ENCODE results near the gene CDH4. TPM values are rescaled to one million over a fixed set of nuclear protein-coding genes. Genes with fewer than 3 reads are reported as not detected.
A peak's percentile ranks its signal among the peaks of the same experiment; 100 is the strongest.
"Not testable (repeated sequence)": the region's sequence is repeated elsewhere in the genome, so short reads cannot be mapped to it uniquely, and the experiment has no call there.

CDH4 gene
- total RNA-seq, 1 donor from 2014 or later = 2.2 TPM

GRCh38 chr20:61438285-61438684 lies 186.2 kb downstream of the CDH4 start:
- ATAC-seq = no peak
- intact Hi-C loops (cut with DNase I) = no loop called here

GRCh38 chr20:61439251-61439650 lies 187.2 kb downstream of the CDH4 start:
- DNase-seq (ENCODE audit: low spot score) (peak; percentile 38), ATAC-seq (no peak)
- intact Hi-C loops (cut with DNase I) = no loop called here

More at GRCh38 chr20:61438285-61438684, 186.2 kb downstream of the CDH4 start:
- no peak for DNase-seq (ENCODE audit: low spot score)

- no peak for ATAC-seq
- no peak for DNase-seq (ENCODE audit: low spot score)
- intact Hi-C loops (cut with DNase I) = no loop called here
Measured at GRCh38 chr20:61440548-61441055, 188.5 kb downstream of the CDH4 start.

- DNase-seq (ENCODE audit: low spot score) (no peak), ATAC-seq (no peak)
- intact Hi-C loops (cut with DNase I) = no loop called here
Measured at GRCh38 chr20:61441537-61441936, 189.5 kb downstream of the CDH4 start.

- DNase-seq (ENCODE audit: low spot score) = no peak
Measured at GRCh38 chr20:61442075-61442670, 190.1 kb downstream of the CDH4 start.

GRCh38 chr20:61442718-61443117 lies 190.7 kb downstream of the CDH4 start:
- DNase-seq (ENCODE audit: low spot score) (no peak), ATAC-seq (no peak)
- intact Hi-C loops (cut with DNase I) = no loop called here

More at GRCh38 chr20:61442075-61442670, 190.1 kb downstream of the CDH4 start:
- intact Hi-C loops (cut with DNase I) = no loop called here
- no peak for ATAC-seq

- ATAC-seq (no peak), DNase-seq (ENCODE audit: low spot score) (no peak)
- intact Hi-C loops (cut with DNase I) = no loop called here
Measured at GRCh38 chr20:61443443-61444126, 191.5 kb downstream of the CDH4 start.

- ATAC-seq (no peak), DNase-seq (ENCODE audit: low spot score) (no peak)
- intact Hi-C loops (cut with DNase I) = no loop called here
Measured at GRCh38 chr20:61444637-61445036, 192.6 kb downstream of the CDH4 start.

GRCh38 chr20:61445138-61445537 lies 193.1 kb downstream of the CDH4 start:
- ATAC-seq = no peak
- intact Hi-C loops (cut with DNase I) = no loop called here
- no peak for DNase-seq (ENCODE audit: low spot score)

- intact Hi-C loops (cut with DNase I) = no loop called here
- DNase-seq (ENCODE audit: low spot score) (no peak), ATAC-seq (no peak)
Measured at GRCh38 chr20:61445741-61446140, 193.7 kb downstream of the CDH4 start.

- intact Hi-C loops (cut with DNase I) = no loop called here
- ATAC-seq (no peak), DNase-seq (ENCODE audit: low spot score) (no peak)
Measured at GRCh38 chr20:61447952-61448351, 195.9 kb downstream of the CDH4 start.

- no peak for DNase-seq (ENCODE audit: low spot score)
- intact Hi-C loops (cut with DNase I) = no loop called here
- no peak for ATAC-seq
Measured at GRCh38 chr20:61448386-61448785, 196.3 kb downstream of the CDH4 start.

- intact Hi-C loops (cut with DNase I) = no loop called here
- ATAC-seq (no peak), DNase-seq (ENCODE audit: low spot score) (no peak)
Measured at GRCh38 chr20:61449057-61449609, 197.1 kb downstream of the CDH4 start.

- intact Hi-C loops (cut with DNase I) = no loop called here
- DNase-seq (ENCODE audit: low spot score) = no peak
- no peak for ATAC-seq
Measured at GRCh38 chr20:61449916-61450315, 197.9 kb downstream of the CDH4 start.

GRCh38 chr20:61450549-61450948 lies 198.5 kb downstream of the CDH4 start:
- ATAC-seq (no peak), DNase-seq (ENCODE audit: low spot score) (no peak)
- intact Hi-C loops (cut with DNase I) = no loop called here

- intact Hi-C loops (cut with DNase I) = no loop called here
- no peak for DNase-seq (ENCODE audit: low spot score)
Measured at GRCh38 chr20:61451009-61451408, 198.9 kb downstream of the CDH4 start.

GRCh38 chr20:61451953-61452352 lies 199.9 kb downstream of the CDH4 start:
- DNase-seq (ENCODE audit: low spot score) (no peak), ATAC-seq (no peak)
- intact Hi-C loops (cut with DNase I) = no loop called here

More at GRCh38 chr20:61451009-61451408, 198.9 kb downstream of the CDH4 start:
- no peak for ATAC-seq

GRCh38 chr20:61453219-61453618 lies 201.2 kb downstream of the CDH4 start:
- ATAC-seq (no peak), DNase-seq (ENCODE audit: low spot score) (no peak)
- intact Hi-C loops (cut with DNase I) = no loop called here

GRCh38 chr20:61453623-61454022 lies 201.6 kb downstream of the CDH4 start:
- DNase-seq (ENCODE audit: low spot score); ATAC-seq; intact Hi-C loops (cut with DNase I): not testable (repeated sequence)

- ATAC-seq (no peak), DNase-seq (ENCODE audit: low spot score) (no peak)
- intact Hi-C loops (cut with DNase I) = no loop called here
Measured at GRCh38 chr20:61454053-61454452, 202.0 kb downstream of the CDH4 start.
